Right lobe of liver (tissue), 4 donors: Measurements from ENCODE around the gene TMEM87B.

Source experiments
- CTCF ChIP-seq, 4 donors: fragments of 200-600 bp in 3 of 4; fragments of 450-650 bp in 1 of 4; IDR thresholded peaks; one replicate each; pipeline versions ENCODE4 v1.5.1 to v1.8.0; 2016 to 2022; ENCODE audit warnings: antibody characterized with exemption in 4 of 4, mild to moderate bottlenecking in 2 of 4
- POLR2A ChIP-seq: fragments of 450-650 bp; IDR thresholded peaks from one replicate; pipeline ENCODE4 v1.6.1; 2017; ENCODE audit warnings: antibody characterized with exemption, mild to moderate bottlenecking
- donor health status: DM: no; HTN: no; CAD: no.
- donor health status: DM: no; HTN: no; CAD: no.
- donor health status: DM: no; HTN: yes; CAD: no.

DNA sequence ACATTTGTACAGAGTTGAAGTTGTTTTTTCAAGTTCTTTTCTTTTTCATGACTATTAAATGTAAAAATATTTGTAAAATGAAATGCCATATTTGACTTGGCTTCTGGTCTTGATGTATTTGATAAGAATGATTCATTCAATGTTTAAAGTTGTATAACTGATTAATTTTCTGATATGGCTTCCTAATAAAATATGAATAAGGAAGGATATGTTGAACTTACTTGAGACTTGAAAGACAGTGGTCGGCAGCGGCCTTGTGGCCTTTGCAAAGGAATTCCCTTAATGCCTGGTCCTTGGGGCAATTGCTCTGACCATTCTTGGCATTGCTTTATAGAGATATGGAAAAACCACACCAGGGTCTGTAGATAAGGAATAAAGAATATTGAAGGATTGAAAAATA is 25.9 kb upstream of the TMEM87B start:
- TF ChIP-seq CTCF (IDR thresholded peaks at IDR 0.05) (no peak), POLR2A (no peak)
